ENCODE measurements around the gene LRIG2.

DNA sequence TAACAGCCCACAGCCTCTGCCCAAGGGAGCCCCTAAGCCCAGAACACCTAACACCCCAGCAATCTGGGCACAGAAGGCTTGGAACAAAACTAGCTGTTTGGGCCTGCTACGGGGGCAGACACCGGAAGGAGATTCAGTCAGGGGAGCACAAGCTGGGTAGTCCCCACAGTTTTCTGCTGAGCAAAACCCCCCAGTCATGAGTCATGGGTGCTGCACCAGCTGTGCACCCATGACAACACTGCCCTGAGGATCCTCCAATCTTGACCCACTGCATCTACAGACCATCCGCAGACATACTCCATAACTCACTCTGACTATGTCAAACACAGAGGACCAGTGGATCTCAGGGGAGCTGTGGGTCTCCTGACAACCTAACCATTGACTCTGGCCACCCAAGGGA lies 105.1 kb downstream of the LRIG2 start:
- no peak for TF ChIP-seq EZH2 (IDR thresholded peaks at IDR 0.05)
- TF ChIP-seq POLR2AphosphoS5 (IDR thresholded peaks at IDR 0.05; ENCODE audit: low read depth, low read length): no peak
- no peak for TF ChIP-seq POLR2A (IDR thresholded peaks at IDR 0.05; ENCODE audit: borderline replicate concordance, extremely low read depth, insufficient read depth, insufficient read length)
- no peak for TF ChIP-seq SP1 (IDR thresholded peaks at IDR 0.05; ENCODE audit: low read depth)
- TF ChIP-seq, protein P1, sequence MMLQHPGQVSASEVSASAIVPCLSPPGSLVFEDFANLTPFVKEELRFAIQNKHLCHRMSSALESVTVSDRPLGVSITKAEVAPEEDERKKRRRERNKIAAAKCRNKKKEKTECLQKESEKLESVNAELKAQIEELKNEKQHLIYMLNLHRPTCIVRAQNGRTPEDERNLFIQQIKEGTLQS (IDR thresholded peaks at IDR 0.05): no peak
